HepG2 (cell line): ENCODE data around the gene WSCD1. TPM values are rescaled to one million over a fixed set of nuclear protein-coding genes. Genes with fewer than 3 reads are reported as not detected.

ENCODE experiments used
- ATAC-seq: fragments of 200-7000 bp; cut with Tn5 transposase; 3 replicates; pipeline ENCODE4 v1.9.1; 2020; ENCODE audit warnings: mild to moderate bottlenecking, moderate library complexity
- BruUV-seq: library from RNA; stranded (reverse); fragments of 400-500 nt; replicated peaks from 2 replicates; lab custom pipeline; 2021; lab: Mats Ljungman, UMichigan
- CTCF ChIA-PET: fragments of 300-600 bp; formaldehyde crosslinking; extraction: SDS; loops from one replicate; lab custom pipeline; 2021; ENCODE audit warnings: low total read pairs, inconsistent platforms, low intra/inter-chr PET ratio; lab: Yijun Ruan, JAX
- POLR2A ChIA-PET: fragments of 350-600 bp; sonication (Branson Sonifier 250); formaldehyde crosslinking; loops from one replicate; lab custom pipeline; 2020; ENCODE audit warnings: antibody characterized with exemption, inconsistent platforms; lab: Yijun Ruan, JAX
- DNase-seq: peaks from one replicate; pipeline ENCODE4 v3.0.0-alpha.2; 2015; ENCODE audit warnings: low spot score
- FAIRE-seq: peaks from 3 replicates; lab custom pipeline; 2011; peaks lifted over from hg19 to GRCh38; lab: Jason Lieb, UNC
- H2AFZ ChIP-seq: one replicate; pipeline ENCODE4 v1.6.1; 2011; ENCODE audit warnings: low read length, inconsistent platforms
- H3K27ac ChIP-seq: fragments of 300-600 bp; 3 replicates; pipeline ENCODE4 v1.8.0; 2011; ENCODE audit warnings: mixed run types, mild to moderate bottlenecking, mixed read lengths, low read length, inconsistent platforms; ENCODE audit not compliant: insufficient read depth; ENCODE audit errors: extremely low read length
- H3K27me3 ChIP-seq, 2 experiments: fragments of 200-600 bp in 1 of 2; 2 replicates in 1 of 2; 3 replicates in 1 of 2; pipeline versions ENCODE4 v1.6.0 to v1.8.0; 2011; ENCODE audit warnings: low read length in 2 of 2, mild to moderate bottlenecking in 2 of 2, moderate library complexity in 2 of 2, inconsistent platforms in 1 of 2; ENCODE audit not compliant: insufficient read depth in 2 of 2, control insufficient read depth in 1 of 2
- H3K36me3 ChIP-seq, 2 experiments: fragments of 200-600 bp in 1 of 2; replicated peaks in 1 of 2; 2 replicates in 1 of 2; 3 replicates in 1 of 2; pipeline versions ENCODE4 v1.5.1 to v1.8.0; 2011; ENCODE audit warnings: low read length in 2 of 2, inconsistent platforms in 1 of 2; ENCODE audit not compliant: insufficient read depth in 2 of 2, control insufficient read depth in 1 of 2
- H3K4me1 ChIP-seq: 2 replicates; pipeline ENCODE4 v1.5.1; 2012; ENCODE audit warnings: low read length, inconsistent platforms; ENCODE audit not compliant: insufficient read depth
- H3K4me2 ChIP-seq: 2 replicates; pipeline ENCODE4 v1.6.0; 2011; ENCODE audit warnings: low read depth, low read length, inconsistent platforms
- H3K4me3 ChIP-seq, 3 experiments: fragments of 200-600 bp in 1 of 3; sonication (generic), shearing (Covaris generic) in 1 of 3; replicated peaks in 1 of 3; 2 replicates each; pipeline ENCODE4 v1.5.1; 2011 to 2016; ENCODE audit warnings: low read length in 3 of 3, inconsistent platforms in 2 of 3, low read depth in 2 of 3, mild to moderate bottlenecking in 2 of 3, control low read depth in 1 of 3, mixed read lengths in 1 of 3; ENCODE audit not compliant: insufficient read depth in 1 of 3
- H3K79me2 ChIP-seq: one replicate; pipeline ENCODE4 v1.6.1; 2011; ENCODE audit warnings: low read length, inconsistent platforms; ENCODE audit not compliant: insufficient read depth
- H3K9ac ChIP-seq: 2 replicates; pipeline ENCODE4 v1.6.0; 2011; ENCODE audit warnings: mild to moderate bottlenecking, low read depth, low read length, inconsistent platforms; ENCODE audit not compliant: insufficient read depth
- H3K9me3 ChIP-seq: 2 replicates; pipeline ENCODE4 v1.5.1; 2012; ENCODE audit warnings: mild to moderate bottlenecking, low read length
- H4K20me1 ChIP-seq: 2 replicates; pipeline ENCODE4 v1.6.0; 2011; ENCODE audit warnings: inconsistent platforms, mild to moderate bottlenecking, low read length, moderate library complexity; ENCODE audit not compliant: insufficient read depth
- CEBPB ChIP-seq: IDR thresholded peaks from 2 replicates; pipeline ENCODE4 v1.6.1; 2011; ENCODE audit warnings: low read depth, low read length, improper control_type of control experiment, borderline replicate concordance
- NCOA5 ChIP-seq: sonication (generic); formaldehyde crosslinking; IDR thresholded peaks from 2 replicates; pipeline ENCODE4 v1.4.0; 2020; ENCODE audit warnings: missing genetic modification reagents
- SPEN ChIP-seq: sonication (generic); formaldehyde crosslinking; IDR thresholded peaks from 2 replicates; pipeline ENCODE4 v1.5.1; 2020; ENCODE audit warnings: low read depth, mild to moderate bottlenecking, missing genetic modification reagents
- ZFP41 ChIP-seq: sonication (generic); formaldehyde crosslinking; IDR thresholded peaks from 2 replicates; pipeline ENCODE4 v1.4.0; 2020; ENCODE audit warnings: mild to moderate bottlenecking, missing genetic modification reagents, borderline replicate concordance
- ZNF160 ChIP-seq: sonication (generic); formaldehyde crosslinking; IDR thresholded peaks from 2 replicates; pipeline ENCODE4 v1.8.0; 2022; ENCODE audit warnings: mild to moderate bottlenecking, inconsistent platforms, missing genetic modification reagents
- ZNF329 ChIP-seq: sonication (generic); formaldehyde crosslinking; IDR thresholded peaks from 2 replicates; pipeline ENCODE4 v1.9.0; 2021; ENCODE audit warnings: low read depth, mild to moderate bottlenecking, missing genetic modification reagents
- ZNF543 ChIP-seq: sonication (generic); formaldehyde crosslinking; IDR thresholded peaks from 2 replicates; pipeline ENCODE4 v1.4.0; 2020; ENCODE audit warnings: mild to moderate bottlenecking, missing genetic modification reagents
- ZNF556 ChIP-seq: sonication (generic); formaldehyde crosslinking; IDR thresholded peaks from 2 replicates; pipeline ENCODE4 v1.4.0; 2020; ENCODE audit warnings: mild to moderate bottlenecking, missing genetic modification reagents, borderline replicate concordance
- ZNF564 ChIP-seq: sonication (generic); formaldehyde crosslinking; IDR thresholded peaks from 2 replicates; pipeline ENCODE4 v1.8.1; 2023; ENCODE audit warnings: mild to moderate bottlenecking, missing genetic modification reagents
- ZNF569 ChIP-seq: sonication (generic); formaldehyde crosslinking; IDR thresholded peaks from 2 replicates; pipeline ENCODE4 v1.5.0; 2020; ENCODE audit warnings: mild to moderate bottlenecking, missing genetic modification reagents, moderate library complexity, borderline replicate concordance
- ZNF572 ChIP-seq: sonication (generic); formaldehyde crosslinking; IDR thresholded peaks from 2 replicates; pipeline ENCODE4 v1.5.1; 2020; ENCODE audit warnings: mild to moderate bottlenecking, missing genetic modification reagents
- WGBS: methylation state at CpG from one replicate; pipeline ENCODE4 v1.1.6; 2017; ENCODE audit warnings: low lambda C conversion rate; 5-methylcytosine and 5-hydroxymethylcytosine counted together
- in situ Hi-C: cut with HindIII; loops from 2 replicates; pipeline ENCODE4 v1.10.0; 2017; ENCODE audit warnings: low pct_unique_long_range_greater_than_20kb; ENCODE audit not compliant: extremely low pct_ligation_motif_present
- intact Hi-C: fragments of 100-400 bp; cut with micrococcal nuclease; formaldehyde crosslinking; loops from one replicate; pipeline ENCODE4 v1.10.0; 2022; ENCODE audit not compliant: unreplicated experiment
- polyA plus RNA-seq, 8 experiments: library from polyadenylated mRNA; depleted of rRNA in 3 of 8; stranded (reverse) in 7 of 8; unstranded in 1 of 8; fragments of >200 nt; fragmentation: Illumina TruSeq in 4 of 8; extraction: Trizol in 4 of 8; gene quantifications; 2 replicates each; pipeline versions ENCODE4 v1.2.1 to v1.2.3, GENCODE V29; 2011 to 2016; ENCODE audit warnings: low read depth in 4 of 8, missing spikeins in 1 of 8, mixed read lengths in 1 of 8; ENCODE audit not compliant: insufficient read depth in 1 of 8
- total RNA-seq, 5 experiments: library from RNA; depleted of rRNA; stranded (reverse); fragments of >200 nt; fragmentation: Illumina TruSeq; extraction: Trizol; gene quantifications; 2 replicates each; pipeline ENCODE4 v1.2.3, GENCODE V29; 2016; ENCODE audit warnings: low read depth in 1 of 5
- TF ChIP-seq, protein P1 (sequence below): sonication (generic); formaldehyde crosslinking; IDR thresholded peaks from 2 replicates; pipeline ENCODE4 v1.8.0; 2022; ENCODE audit warnings: mild to moderate bottlenecking, missing genetic modification reagents; ENCODE audit not compliant: insufficient replicate concordance
- TF ChIP-seq, protein P2 (sequence below): sonication (generic); formaldehyde crosslinking; IDR thresholded peaks from 2 replicates; pipeline ENCODE4 v1.4.0; 2020; ENCODE audit warnings: missing genetic modification reagents
- TF ChIP-seq, protein P3 (sequence below): sonication (generic); formaldehyde crosslinking; IDR thresholded peaks from 2 replicates; pipeline ENCODE4 v1.5.1; 2020; ENCODE audit warnings: missing genetic modification reagents, mild to moderate bottlenecking, borderline replicate concordance

WSCD1 gene
- total and polyA plus RNA-seq, 2 of the 13 experiments (the other 11 are each of a cell fraction or from before 2014, with no cell fraction given): 0.24 to 2.7 TPM

DNA sequence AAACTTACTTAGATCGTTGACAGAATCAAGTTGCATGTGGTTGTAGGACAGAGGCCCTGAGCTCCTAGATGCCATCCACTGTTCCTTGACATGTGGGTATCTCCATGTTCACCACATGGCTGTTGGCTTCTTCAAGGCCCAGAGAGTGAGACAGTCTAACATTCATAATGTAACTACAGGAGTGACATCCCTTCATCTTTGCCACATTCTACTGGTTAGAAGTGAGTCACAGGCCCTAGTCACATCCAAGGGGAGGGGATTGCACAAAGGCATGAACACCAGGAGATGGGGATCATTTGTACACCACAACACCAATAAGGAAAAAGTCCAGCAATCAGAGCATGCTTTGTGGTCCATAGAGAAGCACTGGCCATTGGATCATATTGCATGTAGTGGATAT is 56.6 kb downstream of the WSCD1 start:
- intact Hi-C loops (no loop called here), in situ Hi-C loops (no loop called here)
- Histone ChIP-seq H3K4me2 (no peak overlapping the region), H3K27me3 (peaks cover 0 to 3% of the 10 kb centered on the region in 2 experiments; a peak in 2 of 5 replicates), H3K9ac (no peak overlapping the region), H4K20me1 (no peaks in the 10 kb centered on the region), H3K4me3 (no peak overlapping the region), H3K36me3 (no peaks in the 10 kb centered on the region), H3K79me2 (no peaks in the 10 kb centered on the region), H3K27ac (no peak overlapping the region), H2AFZ (no peak overlapping the region), H3K9me3 (no peaks in the 10 kb centered on the region), H3K4me1 (no peaks in the 10 kb centered on the region)
- TF ChIP-seq, protein P1, sequence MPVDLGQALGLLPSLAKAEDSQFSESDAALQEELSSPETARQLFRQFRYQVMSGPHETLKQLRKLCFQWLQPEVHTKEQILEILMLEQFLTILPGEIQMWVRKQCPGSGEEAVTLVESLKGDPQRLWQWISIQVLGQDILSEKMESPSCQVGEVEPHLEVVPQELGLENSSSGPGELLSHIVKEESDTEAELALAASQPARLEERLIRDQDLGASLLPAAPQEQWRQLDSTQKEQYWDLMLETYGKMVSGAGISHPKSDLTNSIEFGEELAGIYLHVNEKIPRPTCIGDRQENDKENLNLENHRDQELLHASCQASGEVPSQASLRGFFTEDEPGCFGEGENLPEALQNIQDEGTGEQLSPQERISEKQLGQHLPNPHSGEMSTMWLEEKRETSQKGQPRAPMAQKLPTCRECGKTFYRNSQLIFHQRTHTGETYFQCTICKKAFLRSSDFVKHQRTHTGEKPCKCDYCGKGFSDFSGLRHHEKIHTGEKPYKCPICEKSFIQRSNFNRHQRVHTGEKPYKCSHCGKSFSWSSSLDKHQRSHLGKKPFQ (CRISPR knock-in tag): no peak
- TF ChIP-seq ZNF329 (CRISPR knock-in tag) (no peak), NCOA5 (CRISPR knock-in tag) (no peak), ZFP41 (CRISPR knock-in tag) (no peak), ZNF543 (CRISPR knock-in tag) (no peak), ZNF569 (CRISPR knock-in tag) (no peak), CEBPB (no peak), SPEN (CRISPR knock-in tag) (no peak), ZNF572 (CRISPR knock-in tag) (no peak), ZNF564 (CRISPR knock-in tag) (no peak), ZNF160 (no peak), ZNF556 (CRISPR knock-in tag) (no peak)
- TF ChIP-seq, protein P2, sequence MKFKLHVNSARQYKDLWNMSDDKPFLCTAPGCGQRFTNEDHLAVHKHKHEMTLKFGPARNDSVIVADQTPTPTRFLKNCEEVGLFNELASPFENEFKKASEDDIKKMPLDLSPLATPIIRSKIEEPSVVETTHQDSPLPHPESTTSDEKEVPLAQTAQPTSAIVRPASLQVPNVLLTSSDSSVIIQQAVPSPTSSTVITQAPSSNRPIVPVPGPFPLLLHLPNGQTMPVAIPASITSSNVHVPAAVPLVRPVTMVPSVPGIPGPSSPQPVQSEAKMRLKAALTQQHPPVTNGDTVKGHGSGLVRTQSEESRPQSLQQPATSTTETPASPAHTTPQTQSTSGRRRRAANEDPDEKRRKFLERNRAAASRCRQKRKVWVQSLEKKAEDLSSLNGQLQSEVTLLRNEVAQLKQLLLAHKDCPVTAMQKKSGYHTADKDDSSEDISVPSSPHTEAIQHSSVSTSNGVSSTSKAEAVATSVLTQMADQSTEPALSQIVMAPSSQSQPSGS (CRISPR knock-in tag): no peak
- TF ChIP-seq, protein P3, sequence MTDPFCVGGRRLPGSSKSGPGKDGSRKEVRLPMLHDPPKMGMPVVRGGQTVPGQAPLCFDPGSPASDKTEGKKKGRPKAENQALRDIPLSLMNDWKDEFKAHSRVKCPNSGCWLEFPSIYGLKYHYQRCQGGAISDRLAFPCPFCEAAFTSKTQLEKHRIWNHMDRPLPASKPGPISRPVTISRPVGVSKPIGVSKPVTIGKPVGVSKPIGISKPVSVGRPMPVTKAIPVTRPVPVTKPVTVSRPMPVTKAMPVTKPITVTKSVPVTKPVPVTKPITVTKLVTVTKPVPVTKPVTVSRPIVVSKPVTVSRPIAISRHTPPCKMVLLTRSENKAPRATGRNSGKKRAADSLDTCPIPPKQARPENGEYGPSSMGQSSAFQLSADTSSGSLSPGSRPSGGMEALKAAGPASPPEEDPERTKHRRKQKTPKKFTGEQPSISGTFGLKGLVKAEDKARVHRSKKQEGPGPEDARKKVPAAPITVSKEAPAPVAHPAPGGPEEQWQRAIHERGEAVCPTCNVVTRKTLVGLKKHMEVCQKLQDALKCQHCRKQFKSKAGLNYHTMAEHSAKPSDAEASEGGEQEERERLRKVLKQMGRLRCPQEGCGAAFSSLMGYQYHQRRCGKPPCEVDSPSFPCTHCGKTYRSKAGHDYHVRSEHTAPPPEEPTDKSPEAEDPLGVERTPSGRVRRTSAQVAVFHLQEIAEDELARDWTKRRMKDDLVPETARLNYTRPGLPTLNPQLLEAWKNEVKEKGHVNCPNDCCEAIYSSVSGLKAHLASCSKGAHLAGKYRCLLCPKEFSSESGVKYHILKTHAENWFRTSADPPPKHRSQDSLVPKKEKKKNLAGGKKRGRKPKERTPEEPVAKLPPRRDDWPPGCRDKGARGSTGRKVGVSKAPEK (CRISPR knock-in tag): no peak
- FAIRE-seq (no peak), DNase-seq (no peak), ATAC-seq (no peak)
- WGBS: no CpG with 5 or more reads among the region's 1 CpG
- POLR2A ChIA-PET: no interaction called here
- CTCF ChIA-PET: no interaction called here
- BruUV-seq: no TSS peak
